Osteoblast (primary cell): Measurements from ENCODE around the gene C16orf96. TPM values are rescaled to one million over a fixed set of nuclear protein-coding genes. Genes with fewer than 3 reads are reported as not detected.

ENCODE experiments used
- DNase-seq: peaks from one replicate; pipeline ENCODE4 v3.0.0; 2011; ENCODE audit warnings: low spot score, mixed read lengths; ENCODE audit not compliant: insufficient read length; ENCODE audit errors: missing footprints
- H2AFZ ChIP-seq: 2 replicates; pipeline ENCODE4 v1.6.0; 2011; ENCODE audit warnings: mild to moderate bottlenecking, low read length
- H3K27ac ChIP-seq: 2 replicates; pipeline ENCODE4 v1.5.1; 2011; ENCODE audit warnings: mild to moderate bottlenecking, low read depth, low read length, moderate library complexity
- H3K27me3 ChIP-seq: 2 replicates; pipeline ENCODE4 v1.6.0; 2012; ENCODE audit warnings: mild to moderate bottlenecking, control low read depth, inconsistent platforms, low read length, moderate library complexity; ENCODE audit not compliant: insufficient read depth
- H3K36me3 ChIP-seq: 2 replicates; pipeline ENCODE4 v1.5.1; 2011; ENCODE audit warnings: mild to moderate bottlenecking, low read length, control low read depth, moderate library complexity; ENCODE audit not compliant: insufficient read depth
- H3K4me1 ChIP-seq: 2 replicates; pipeline ENCODE4 v1.5.1; 2011; ENCODE audit warnings: mild to moderate bottlenecking, low read length, control low read depth, moderate library complexity; ENCODE audit not compliant: insufficient read depth
- H3K4me2 ChIP-seq: 2 replicates; pipeline ENCODE4 v1.6.0; 2011; ENCODE audit warnings: mild to moderate bottlenecking, low read length; ENCODE audit not compliant: insufficient read depth
- H3K4me3 ChIP-seq: fragments of 200-600 bp; sonication (generic); 3 replicates; pipeline ENCODE4 v1.5.1; 2012; ENCODE audit warnings: mild to moderate bottlenecking, low read length, inconsistent platforms; ENCODE audit not compliant: insufficient read depth
- H3K79me2 ChIP-seq: 2 replicates; pipeline ENCODE4 v1.6.0; 2012; ENCODE audit warnings: mild to moderate bottlenecking, low read length, control low read depth, inconsistent platforms; ENCODE audit not compliant: insufficient read depth
- H3K9me3 ChIP-seq: 2 replicates; pipeline ENCODE4 v1.5.1; 2011; ENCODE audit warnings: low read depth, low read length, control low read depth
- H4K20me1 ChIP-seq: 2 replicates; pipeline ENCODE4 v1.6.0; 2012; ENCODE audit warnings: mild to moderate bottlenecking, low read length, control low read depth; ENCODE audit not compliant: insufficient read depth
- CTCF ChIP-seq: IDR thresholded peaks from 2 replicates; pipeline ENCODE4 v1.5.1; 2011; ENCODE audit warnings: mild to moderate bottlenecking, low read depth, low read length, moderate library complexity; ENCODE audit errors: extremely low read depth
- total RNA-seq: library from RNA; depleted of rRNA; stranded (reverse); fragments of >200 nt; gene quantifications from 2 replicates; pipeline ENCODE4 v1.2.3, GENCODE V29; 2012

Gene C16orf96
- total RNA-seq, 1 donor: not detected

- H3K79me2 ChIP-seq: peaks cover 94% of the 10 kb centered on the region
These were observed 81.5 kb downstream of the C16orf96 start for GRCh38 chr16:4637501-4638166.

GRCh38 chr16:4639899-4640509 lies 83.9 kb downstream of the C16orf96 start:
- no peak overlapping the region for H3K4me3 ChIP-seq
- peaks cover 95% of the 10 kb centered on the region for H3K79me2 ChIP-seq
- H3K4me2 ChIP-seq: no peak overlapping the region
- H3K27me3 ChIP-seq: no peaks in the 10 kb centered on the region
- DNase-seq: no peak
- H3K27ac ChIP-seq: no peak overlapping the region
- TF ChIP-seq CTCF: no peak
- H3K4me1 ChIP-seq: no peaks in the 10 kb centered on the region
- H3K9me3 ChIP-seq: no peaks in the 10 kb centered on the region
- no peak overlapping the region for H2AFZ ChIP-seq
- no peaks in the 10 kb centered on the region for H3K36me3 ChIP-seq
- H4K20me1 ChIP-seq: peaks cover 63% of the 10 kb centered on the region

More at GRCh38 chr16:4637501-4638166, 81.5 kb downstream of the C16orf96 start:
- H3K27ac ChIP-seq: no peak overlapping the region
- H3K4me2 ChIP-seq: no peak overlapping the region
- H3K4me3 ChIP-seq: no peak overlapping the region
- peak; percentile 35 for DNase-seq
- no peaks in the 10 kb centered on the region for H3K27me3 ChIP-seq
- no peaks in the 10 kb centered on the region for H3K36me3 ChIP-seq
- H3K9me3 ChIP-seq: no peaks in the 10 kb centered on the region
- no peaks in the 10 kb centered on the region for H3K4me1 ChIP-seq
- H4K20me1 ChIP-seq: peaks cover 69% of the 10 kb centered on the region
- no peak for TF ChIP-seq CTCF
- no peak overlapping the region for H2AFZ ChIP-seq

GRCh38 chr16:4640572-4641305 lies 84.6 kb downstream of the C16orf96 start:
- Histone ChIP-seq H2AFZ (no peak overlapping the region), H3K4me2 (no peak overlapping the region), H3K27ac (no peak overlapping the region), H3K79me2 (peaks cover 96% of the 10 kb centered on the region), H3K9me3 (no peaks in the 10 kb centered on the region), H3K4me1 (no peaks in the 10 kb centered on the region), H3K27me3 (no peaks in the 10 kb centered on the region), H4K20me1 (peaks cover 69% of the 10 kb centered on the region), H3K4me3 (no peak overlapping the region), H3K36me3 (no peaks in the 10 kb centered on the region)
- peak; percentile 47 for DNase-seq
- no peak for TF ChIP-seq CTCF

GRCh38 chr16:4641306-4641687 lies 85.2 kb downstream of the C16orf96 start:
- Histone ChIP-seq H3K27me3 (no peaks in the 10 kb centered on the region), H3K4me3 (no peak overlapping the region), H3K9me3 (no peaks in the 10 kb centered on the region), H3K4me2 (no peak overlapping the region), H3K4me1 (no peaks in the 10 kb centered on the region), H3K27ac (no peak overlapping the region), H3K79me2 (peaks cover 96% of the 10 kb centered on the region), H3K36me3 (no peaks in the 10 kb centered on the region), H4K20me1 (peaks cover 68% of the 10 kb centered on the region), H2AFZ (no peak overlapping the region)
- DNase-seq: no peak
- no peak for TF ChIP-seq CTCF
